ENCODE results near the gene APBA1. TPM values are rescaled to one million over a fixed set of nuclear protein-coding genes. Genes with fewer than 3 reads are reported as not detected.

APBA1 gene
- total RNA-seq, 1 donor from 2014 or later, result 3.4 TPM

DNA sequence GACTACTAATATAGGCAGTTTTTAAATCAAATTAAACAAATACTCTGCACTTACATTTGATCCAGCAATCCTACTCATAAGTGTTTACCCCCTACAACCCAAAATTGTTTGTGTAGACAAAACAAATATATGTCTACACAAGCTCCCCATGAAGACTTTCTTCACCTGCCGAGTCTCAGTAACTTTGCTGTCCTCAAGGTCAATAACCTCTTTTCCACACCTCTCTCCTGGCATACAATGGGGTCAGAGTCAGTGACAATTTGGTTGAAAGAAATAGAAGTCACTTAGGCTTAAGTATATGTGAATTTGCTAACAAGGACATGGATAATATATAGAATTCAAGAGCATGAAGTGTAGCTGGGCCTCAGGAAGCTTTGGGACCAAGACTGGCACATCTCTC is 29.1 kb downstream of the APBA1 start:
- H3K9ac ChIP-seq, result no peak overlapping the region
- no peak overlapping the region for H2AFZ ChIP-seq (replicated peaks)
- Mint-ChIP-seq H3K4me3 (no peak overlapping the region), H3K27me3 (ENCODE audit: insufficient read depth, low read depth) (peaks cover 2% of the 10 kb centered on the region), H3K9me3 (peaks cover 3% of the 10 kb centered on the region), H3K27ac (no peak overlapping the region), H3K4me1 (peaks cover 11% of the 10 kb centered on the region), H3K36me3 (no peaks in the 10 kb centered on the region)
- H3K9me3 ChIP-seq (ENCODE audit: low read depth), result no peaks in the 10 kb centered on the region
- H3K27ac ChIP-seq, result no peak overlapping the region
- TF ChIP-seq EZH2phosphoT487 (IDR thresholded peaks at IDR 0.05) (no peak), EZH2 (IDR thresholded peaks at IDR 0.05) (no peak)
- TF ChIP-seq, protein P1, sequence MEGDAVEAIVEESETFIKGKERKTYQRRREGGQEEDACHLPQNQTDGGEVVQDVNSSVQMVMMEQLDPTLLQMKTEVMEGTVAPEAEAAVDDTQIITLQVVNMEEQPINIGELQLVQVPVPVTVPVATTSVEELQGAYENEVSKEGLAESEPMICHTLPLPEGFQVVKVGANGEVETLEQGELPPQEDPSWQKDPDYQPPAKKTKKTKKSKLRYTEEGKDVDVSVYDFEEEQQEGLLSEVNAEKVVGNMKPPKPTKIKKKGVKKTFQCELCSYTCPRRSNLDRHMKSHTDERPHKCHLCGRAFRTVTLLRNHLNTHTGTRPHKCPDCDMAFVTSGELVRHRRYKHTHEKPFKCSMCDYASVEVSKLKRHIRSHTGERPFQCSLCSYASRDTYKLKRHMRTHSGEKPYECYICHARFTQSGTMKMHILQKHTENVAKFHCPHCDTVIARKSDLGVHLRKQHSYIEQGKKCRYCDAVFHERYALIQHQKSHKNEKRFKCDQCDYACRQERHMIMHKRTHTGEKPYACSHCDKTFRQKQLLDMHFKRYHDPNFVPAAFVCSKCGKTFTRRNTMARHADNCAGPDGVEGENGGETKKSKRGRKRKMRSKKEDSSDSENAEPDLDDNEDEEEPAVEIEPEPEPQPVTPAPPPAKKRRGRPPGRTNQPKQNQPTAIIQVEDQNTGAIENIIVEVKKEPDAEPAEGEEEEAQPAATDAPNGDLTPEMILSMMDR (IDR thresholded peaks at IDR 0.05), result no peak
- no peak overlapping the region for H3K4me2 ChIP-seq
- H3K4me3 ChIP-seq, result no peak overlapping the region
- no peak for DNase-seq (ENCODE audit: low spot score)
- H4K20me1 ChIP-seq (ENCODE audit: low read depth), result no peaks in the 10 kb centered on the region
- H3K27me3 ChIP-seq, result no peaks in the 10 kb centered on the region
- H3F3A ChIP-seq (ENCODE audit: low read depth), result no peaks in the 10 kb centered on the region
- no peaks in the 10 kb centered on the region for H3K79me2 ChIP-seq (ENCODE audit: low read depth)
- H3K36me3 ChIP-seq, result no peaks in the 10 kb centered on the region
- peaks cover 4% of the 10 kb centered on the region for H3K4me1 ChIP-seq

DNA sequence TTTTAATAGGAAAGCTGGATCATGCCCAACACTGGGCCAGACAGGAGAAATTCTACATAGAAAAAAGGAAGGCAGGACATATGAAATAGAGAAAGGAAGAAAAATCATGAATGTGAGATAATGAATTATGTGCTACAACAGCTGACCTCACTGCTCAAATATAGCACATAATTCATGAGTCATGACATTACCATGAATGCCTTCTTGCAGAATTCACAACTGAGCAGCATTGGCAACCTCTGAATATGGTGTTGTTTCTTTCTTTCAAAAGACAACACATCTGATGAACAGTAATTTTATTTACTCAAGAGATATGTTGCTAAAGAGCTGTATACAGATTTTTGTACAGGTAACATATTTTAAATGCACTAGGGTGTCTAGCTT is 34.4 kb downstream of the APBA1 start:
- no peaks in the 10 kb centered on the region for H3K79me2 ChIP-seq (ENCODE audit: low read depth)
- H3K36me3 Mint-ChIP-seq, result no peaks in the 10 kb centered on the region
- TF ChIP-seq EZH2phosphoT487 (IDR thresholded peaks at IDR 0.05), result no peak
- no peak for TF ChIP-seq EZH2 (IDR thresholded peaks at IDR 0.05)
- TF ChIP-seq, protein P1 (IDR thresholded peaks at IDR 0.05), result no peak
- H4K20me1 ChIP-seq (ENCODE audit: low read depth), result no peaks in the 10 kb centered on the region
- H3K4me2 ChIP-seq, result no peak overlapping the region
- peaks cover 3% of the 10 kb centered on the region for H3K9me3 Mint-ChIP-seq
- H3K27me3 Mint-ChIP-seq (ENCODE audit: insufficient read depth, low read depth), result peaks cover 2% of the 10 kb centered on the region
- no peaks in the 10 kb centered on the region for H3K9me3 ChIP-seq (ENCODE audit: low read depth)
- H3K4me1 Mint-ChIP-seq, result no peaks in the 10 kb centered on the region
- H3K27ac Mint-ChIP-seq, result no peak overlapping the region
- H3K36me3 ChIP-seq, result no peaks in the 10 kb centered on the region
- no peak for DNase-seq (ENCODE audit: low spot score)
- no peaks in the 10 kb centered on the region for H3K4me1 ChIP-seq
- H3K4me3 ChIP-seq, result no peak overlapping the region
- H3F3A ChIP-seq (ENCODE audit: low read depth), result no peaks in the 10 kb centered on the region
- H3K9ac ChIP-seq, result no peak overlapping the region
- no peak overlapping the region for H3K4me3 Mint-ChIP-seq
- H3K27ac ChIP-seq, result no peak overlapping the region
- no peaks in the 10 kb centered on the region for H3K27me3 ChIP-seq
- no peak overlapping the region for H2AFZ ChIP-seq (replicated peaks)

DNA sequence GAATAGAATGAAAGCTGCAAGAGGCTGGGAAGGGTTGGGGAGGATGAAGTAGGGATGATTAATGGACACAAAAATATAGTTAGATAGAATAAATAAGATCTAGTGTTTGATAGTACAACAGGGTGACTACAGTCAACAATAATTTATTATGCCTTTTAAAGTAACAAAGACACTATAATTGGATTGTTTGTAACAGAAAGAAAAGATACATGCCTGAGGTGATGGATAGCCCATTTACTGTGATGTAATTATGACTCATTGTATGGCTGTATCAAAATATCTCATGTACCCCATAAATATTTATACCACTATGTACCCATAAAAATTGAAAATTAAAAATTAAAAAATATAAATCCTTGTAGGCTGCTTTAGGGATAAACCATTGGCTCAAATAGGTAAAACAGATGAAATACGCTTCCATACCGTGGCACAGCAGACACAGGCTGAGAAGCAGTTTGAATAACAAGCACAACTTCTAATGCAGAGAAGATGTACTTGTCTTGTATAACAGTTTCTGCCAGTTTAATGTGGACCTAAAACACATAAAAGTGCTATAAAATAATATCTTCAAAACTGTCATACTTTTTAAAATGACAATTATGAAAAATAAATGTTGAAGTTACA is 34.9 kb downstream of the APBA1 start:
- no peak for DNase-seq (ENCODE audit: low spot score)
- no peak overlapping the region for H3K9ac ChIP-seq
- Mint-ChIP-seq H3K27me3 (ENCODE audit: insufficient read depth, low read depth) (peaks cover 2% of the 10 kb centered on the region), H3K36me3 (no peaks in the 10 kb centered on the region), H3K9me3 (peaks cover 3% of the 10 kb centered on the region), H3K4me3 (no peak overlapping the region), H3K27ac (no peak overlapping the region), H3K4me1 (no peaks in the 10 kb centered on the region)
- no peak overlapping the region for H3K27ac ChIP-seq
- no peaks in the 10 kb centered on the region for H3K36me3 ChIP-seq
- H3F3A ChIP-seq (ENCODE audit: low read depth), result no peaks in the 10 kb centered on the region
- no peak overlapping the region for H3K4me3 ChIP-seq
- no peaks in the 10 kb centered on the region for H3K4me1 ChIP-seq
- TF ChIP-seq EZH2 (IDR thresholded peaks at IDR 0.05), result no peak
- no peak for TF ChIP-seq EZH2phosphoT487 (IDR thresholded peaks at IDR 0.05)
- TF ChIP-seq, protein P1 (IDR thresholded peaks at IDR 0.05), result no peak
- no peaks in the 10 kb centered on the region for H3K27me3 ChIP-seq
- H4K20me1 ChIP-seq (ENCODE audit: low read depth), result no peaks in the 10 kb centered on the region
- no peak overlapping the region for H2AFZ ChIP-seq (replicated peaks)
- no peak overlapping the region for H3K4me2 ChIP-seq
- no peaks in the 10 kb centered on the region for H3K79me2 ChIP-seq (ENCODE audit: low read depth)
- no peaks in the 10 kb centered on the region for H3K9me3 ChIP-seq (ENCODE audit: low read depth)

Measured in neural progenitor cell (in vitro differentiated cells).